HG03066 (cell line): Measurements from ENCODE around the gene RASGRF1.
"Not testable (repeated sequence)": the region's sequence is repeated elsewhere in the genome, so short reads cannot be mapped to it uniquely, and the experiment has no call there.

ENCODE experiments used
- ATAC-seq: cut with Tn5 transposase; IDR thresholded peaks from one replicate; pipeline ENCODE4 v1.9.1; 2021; ENCODE audit warnings: low read depth; ENCODE audit not compliant: unreplicated experiment

Gene RASGRF1

GRCh38 chr15:79015416-79015815 lies 75.2 kb downstream of the RASGRF1 start:
- no peak for ATAC-seq

- ATAC-seq: no peak
Measured at GRCh38 chr15:79010278-79010677, 80.3 kb downstream of the RASGRF1 start.

- no peak for ATAC-seq
Measured at GRCh38 chr15:79009379-79009778, 81.2 kb downstream of the RASGRF1 start.

GRCh38 chr15:79008659-79009058 lies 81.9 kb downstream of the RASGRF1 start:
- ATAC-seq: no peak

- no peak for ATAC-seq
Measured at GRCh38 chr15:79007066-79007465, 83.5 kb downstream of the RASGRF1 start.

GRCh38 chr15:79006071-79006470 lies 84.5 kb downstream of the RASGRF1 start:
- no peak for ATAC-seq

- peak; percentile 88 for ATAC-seq
Measured at GRCh38 chr15:79004336-79004735, 86.2 kb downstream of the RASGRF1 start.

- no peak for ATAC-seq
Measured at GRCh38 chr15:79003896-79004295, 86.7 kb downstream of the RASGRF1 start.

GRCh38 chr15:79003301-79003700 lies 87.3 kb downstream of the RASGRF1 start:
- no peak for ATAC-seq

- ATAC-seq: no peak
Measured at GRCh38 chr15:79002581-79002980, 88.0 kb downstream of the RASGRF1 start.

- no peak for ATAC-seq
Measured at GRCh38 chr15:78999636-79000035, 90.9 kb downstream of the RASGRF1 start.

- ATAC-seq: no peak
Measured at GRCh38 chr15:78998526-78998925, 92.1 kb downstream of the RASGRF1 start.

GRCh38 chr15:78997981-78998499 lies 92.5 kb downstream of the RASGRF1 start:
- no peak for ATAC-seq

- ATAC-seq: no peak
Measured at GRCh38 chr15:78996894-78997275, 93.7 kb downstream of the RASGRF1 start.

GRCh38 chr15:78995921-78996893 lies 94.4 kb downstream of the RASGRF1 start:
- ATAC-seq: no peak

- ATAC-seq: not testable (repeated sequence)
Measured at GRCh38 chr15:78995161-78995560, 95.4 kb downstream of the RASGRF1 start.

- no peak for ATAC-seq
Measured at GRCh38 chr15:78993931-78994530, 96.5 kb downstream of the RASGRF1 start.

- ATAC-seq: no peak
Measured at GRCh38 chr15:78993257-78993930, 97.2 kb downstream of the RASGRF1 start.

- ATAC-seq: no peak
Measured at GRCh38 chr15:78992416-78993256, 97.9 kb downstream of the RASGRF1 start.

GRCh38 chr15:78991879-78992278 lies 98.7 kb downstream of the RASGRF1 start:
- ATAC-seq: no peak
